Hematopoietic multipotent progenitor cell treated with erythropoietin and hydrocortisone succinate and interleukin-3 and kit ligand, for 6 days (in vitro differentiated cells): ENCODE measurements around the gene CACNA1E.
"Not testable (repeated sequence)": the region's sequence is repeated elsewhere in the genome, so short reads cannot be mapped to it uniquely, and the experiment has no call there.

Experiments
- DNase-seq: peaks from one replicate; pipeline ENCODE4 v3.0.0-alpha.2; 2015

The CACNA1E gene

GRCh38 chr1:181518152-181518551, 34.8 kb downstream of the CACNA1E start:
- no peak for DNase-seq

- DNase-seq = no peak
Measured at GRCh38 chr1:181522864-181523263, 39.5 kb downstream of the CACNA1E start.

GRCh38 chr1:181525104-181525721, 41.9 kb downstream of the CACNA1E start:
- DNase-seq = no peak

GRCh38 chr1:181528241-181528640, 44.9 kb downstream of the CACNA1E start:
- DNase-seq = not testable (repeated sequence)

- DNase-seq = no peak
Measured at GRCh38 chr1:181531441-181531840, 48.1 kb downstream of the CACNA1E start.

- no peak for DNase-seq
Measured at GRCh38 chr1:181531951-181532600, 48.8 kb downstream of the CACNA1E start.

GRCh38 chr1:181538836-181539235, 55.5 kb downstream of the CACNA1E start:
- DNase-seq = no peak

GRCh38 chr1:181541458-181541857, 58.1 kb downstream of the CACNA1E start:
- DNase-seq = no peak

- no peak for DNase-seq
Measured at GRCh38 chr1:181541947-181542346, 58.6 kb downstream of the CACNA1E start.

- DNase-seq = not testable (repeated sequence)
Measured at GRCh38 chr1:181542406-181542805, 59.1 kb downstream of the CACNA1E start.

- no peak for DNase-seq
Measured at GRCh38 chr1:181545395-181545794, 62.1 kb downstream of the CACNA1E start.

GRCh38 chr1:181548497-181548896, 65.2 kb downstream of the CACNA1E start:
- peak; percentile 40 for DNase-seq

GRCh38 chr1:181551249-181551648, 67.9 kb downstream of the CACNA1E start:
- no peak for DNase-seq

- no peak for DNase-seq
Measured at GRCh38 chr1:181551754-181552153, 68.4 kb downstream of the CACNA1E start.

- DNase-seq = no peak
Measured at GRCh38 chr1:181554465-181554864, 71.1 kb downstream of the CACNA1E start.

GRCh38 chr1:181556631-181557030, 73.3 kb downstream of the CACNA1E start:
- no peak for DNase-seq

- no peak for DNase-seq
Measured at GRCh38 chr1:181557313-181557712, 74.0 kb downstream of the CACNA1E start.

GRCh38 chr1:181558416-181558815, 75.1 kb downstream of the CACNA1E start:
- no peak for DNase-seq

- DNase-seq = no peak
Measured at GRCh38 chr1:181559142-181559541, 75.8 kb downstream of the CACNA1E start.

GRCh38 chr1:181562395-181562794, 79.1 kb downstream of the CACNA1E start:
- no peak for DNase-seq

GRCh38 chr1:181568736-181569135, 85.4 kb downstream of the CACNA1E start:
- no peak for DNase-seq

- DNase-seq = no peak
Measured at GRCh38 chr1:181577475-181577874, 94.2 kb downstream of the CACNA1E start.

- no peak for DNase-seq
Measured at GRCh38 chr1:181583598-181583997, 100.3 kb downstream of the CACNA1E start.

- DNase-seq = peak; percentile 1
Measured at GRCh38 chr1:181587870-181588438, 104.6 kb downstream of the CACNA1E start.

- DNase-seq = no peak
Measured at GRCh38 chr1:181588631-181589030, 105.3 kb downstream of the CACNA1E start.
